NCI-H2171 (cell line): ENCODE data around the gene TEX26.

Source experiments
- DNase-seq: peaks from one replicate; lab custom pipeline; 2025; lab: John Stamatoyannopoulos, UW

Gene TEX26

GRCh38 chr13:31011901-31012654 is 79.6 kb downstream of the TEX26 start:
- DNase-seq, result no peak

- no peak for DNase-seq
Measured at GRCh38 chr13:31012655-31013024, 80.2 kb downstream of the TEX26 start.

- DNase-seq, result no peak
Measured at GRCh38 chr13:31014456-31014855, 82.0 kb downstream of the TEX26 start.

- DNase-seq, result no peak
Measured at GRCh38 chr13:31015199-31015598, 82.7 kb downstream of the TEX26 start.

GRCh38 chr13:31016342-31017325 is 84.2 kb downstream of the TEX26 start:
- no peak for DNase-seq

- DNase-seq, result no peak
Measured at GRCh38 chr13:31018511-31018910, 86.1 kb downstream of the TEX26 start.

- no peak for DNase-seq
Measured at GRCh38 chr13:31020996-31021395, 88.5 kb downstream of the TEX26 start.

GRCh38 chr13:31022288-31022895 is 89.9 kb downstream of the TEX26 start:
- DNase-seq, result no peak

- DNase-seq, result no peak
Measured at GRCh38 chr13:31022928-31023530, 90.6 kb downstream of the TEX26 start.
